Hypothalamus (tissue), 51 donors: ENCODE measurements around the gene NLRP9.

Source experiments
- DNase-seq, 51 donors: peaks; one replicate each; lab custom pipeline; 2025; lab: John Stamatoyannopoulos, UW

The NLRP9 gene

GRCh38 chr19:55704494-55705245 lies 33.5 kb downstream of the NLRP9 start:
- DNase-seq, result no peak

GRCh38 chr19:55703790-55704215 lies 34.4 kb downstream of the NLRP9 start:
- peak in 20 of 51 donors; percentile 0 to 59 (median 8) for DNase-seq

- DNase-seq, result no peak
These were observed 36.0 kb downstream of the NLRP9 start for GRCh38 chr19:55702131-55702627.

DNA sequence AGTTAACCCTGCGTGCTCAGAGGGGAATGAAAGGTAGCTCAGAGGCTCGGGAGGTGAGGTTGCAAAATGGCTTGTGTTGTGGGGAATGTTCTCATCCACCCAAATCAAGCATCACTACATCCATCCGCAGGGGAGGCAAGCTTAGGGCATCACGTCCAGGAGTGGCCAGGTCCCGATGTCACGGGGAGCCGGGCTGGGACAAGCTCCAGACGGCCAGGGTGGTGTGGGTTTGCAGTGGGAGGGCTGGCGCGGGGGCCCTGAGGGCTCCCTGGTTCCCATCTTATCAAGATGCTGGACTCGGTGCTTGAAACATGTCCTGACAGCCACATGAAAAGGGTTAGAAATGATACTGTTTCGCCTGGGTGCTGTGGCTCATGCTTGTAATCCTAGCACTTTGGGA lies 37.4 kb downstream of the NLRP9 start:
- no peak for DNase-seq

DNA sequence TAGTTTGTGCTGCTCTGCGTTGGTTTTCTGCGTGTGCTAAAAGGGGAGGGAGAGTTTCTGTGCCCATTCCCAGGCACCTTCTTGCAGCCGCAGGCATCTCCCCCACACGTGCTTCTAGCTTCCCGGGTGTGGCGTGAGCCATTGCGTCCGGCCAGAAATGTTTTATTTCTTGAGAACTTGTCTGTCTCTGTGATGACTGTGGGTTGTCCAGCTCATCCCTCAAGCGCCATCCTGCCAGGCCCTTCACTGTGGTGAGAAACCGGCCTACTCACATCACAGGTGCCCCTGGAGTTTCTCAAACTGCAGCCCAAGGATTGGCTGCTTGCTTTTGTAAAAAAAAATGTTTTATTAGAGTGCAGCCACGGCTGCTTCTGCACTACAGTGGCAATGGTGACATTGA lies 39.0 kb downstream of the NLRP9 start:
- no peak for DNase-seq

- DNase-seq, result no peak
These were observed 39.9 kb downstream of the NLRP9 start for GRCh38 chr19:55698256-55698655.

DNA sequence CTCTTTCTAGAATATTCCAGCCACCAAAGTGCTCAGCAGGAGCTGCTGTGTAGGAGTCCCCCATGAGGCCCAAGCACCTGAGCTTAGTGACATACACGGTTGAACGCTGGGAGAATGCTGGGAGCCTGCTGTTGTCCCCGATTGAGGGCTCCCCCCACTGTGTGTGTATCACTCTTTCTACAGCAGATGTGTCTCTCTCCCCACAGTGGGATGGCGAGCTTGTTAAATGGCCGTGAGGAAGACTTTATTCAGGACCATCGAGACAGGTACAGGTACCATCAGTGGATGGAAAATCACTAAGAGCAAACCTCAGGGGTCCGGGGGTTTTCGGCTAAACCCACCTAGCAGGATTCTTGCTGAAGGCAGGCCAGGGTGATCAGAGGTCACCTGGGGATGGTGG lies 40.5 kb downstream of the NLRP9 start:
- no peak for DNase-seq

GRCh38 chr19:55697069-55697440 lies 41.1 kb downstream of the NLRP9 start:
- DNase-seq, result no peak

DNA sequence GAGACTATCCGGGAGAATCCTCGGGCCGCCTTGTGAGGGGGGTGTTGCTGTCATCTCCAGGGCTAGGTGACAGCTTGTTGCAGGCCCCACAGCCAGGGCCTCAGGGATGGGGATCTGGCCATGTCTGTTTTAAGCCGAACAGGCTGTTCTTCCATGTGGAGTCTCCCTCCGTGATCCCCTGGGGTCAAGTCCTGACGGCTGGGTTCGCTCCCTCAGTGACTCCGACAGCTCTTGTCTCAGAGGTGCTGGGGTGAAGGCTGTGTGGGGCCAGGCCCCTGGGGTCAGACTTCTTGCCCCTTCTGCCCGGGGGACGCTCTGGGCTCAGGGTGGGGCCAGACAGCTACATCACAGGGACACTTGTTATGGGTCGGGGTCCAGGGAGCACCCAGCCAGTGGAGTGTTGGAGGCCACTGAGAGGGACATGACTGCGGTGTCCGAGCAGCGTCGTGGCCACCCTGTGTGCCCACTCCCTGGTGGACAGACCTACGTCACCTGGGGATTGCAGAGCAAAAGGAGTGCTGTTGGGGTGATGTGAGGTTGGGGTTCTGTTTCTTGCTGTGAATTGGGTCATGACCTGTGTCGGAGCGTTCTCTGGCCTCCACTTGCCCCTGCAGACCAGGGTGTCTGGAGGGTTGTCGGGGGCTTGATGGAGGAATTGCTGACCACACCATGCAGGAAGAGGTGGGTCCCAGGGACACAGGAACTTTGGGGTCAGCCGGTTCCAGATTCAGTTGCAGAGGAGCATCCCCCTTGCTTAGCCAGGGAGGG lies 41.7 kb downstream of the NLRP9 start:
- no peak for DNase-seq

DNA sequence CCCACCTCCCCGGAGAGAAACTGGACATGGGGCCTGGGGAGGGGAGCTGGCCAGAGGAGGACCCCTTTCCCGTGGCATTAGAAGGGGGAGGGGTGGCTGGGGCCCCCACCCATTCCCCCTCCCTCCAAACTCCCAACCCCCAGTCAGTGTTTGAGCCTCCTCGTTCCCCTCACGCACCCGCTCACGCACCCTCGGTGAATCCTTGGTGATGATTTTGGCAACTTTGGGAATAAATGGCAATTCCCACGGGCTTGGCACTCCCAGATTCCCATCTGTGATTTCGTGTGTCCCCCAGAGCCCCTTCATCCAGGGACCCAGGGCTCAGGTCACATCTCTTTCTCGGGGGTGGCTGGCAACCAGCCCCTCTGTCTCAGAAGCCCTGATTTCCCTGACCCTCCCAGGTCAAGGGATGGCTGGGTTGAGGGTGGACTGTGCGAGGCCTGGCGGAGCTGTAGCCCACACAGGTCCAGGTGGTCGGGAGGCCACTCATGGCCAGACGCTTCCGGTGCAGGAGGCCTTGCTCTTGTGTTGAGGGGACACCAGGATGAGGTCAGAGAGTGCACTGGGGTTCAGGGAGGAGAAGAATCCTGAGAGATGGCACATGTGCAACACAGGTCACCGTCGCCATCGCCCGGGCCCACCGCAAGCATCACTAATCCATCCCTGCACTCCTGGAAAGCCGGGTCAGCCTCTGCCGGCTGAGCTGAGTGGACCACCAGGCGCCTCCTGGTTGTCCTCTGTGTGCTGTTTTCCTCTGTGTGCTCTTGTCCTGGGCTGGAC lies 42.5 kb downstream of the NLRP9 start:
- DNase-seq, result no peak

DNA sequence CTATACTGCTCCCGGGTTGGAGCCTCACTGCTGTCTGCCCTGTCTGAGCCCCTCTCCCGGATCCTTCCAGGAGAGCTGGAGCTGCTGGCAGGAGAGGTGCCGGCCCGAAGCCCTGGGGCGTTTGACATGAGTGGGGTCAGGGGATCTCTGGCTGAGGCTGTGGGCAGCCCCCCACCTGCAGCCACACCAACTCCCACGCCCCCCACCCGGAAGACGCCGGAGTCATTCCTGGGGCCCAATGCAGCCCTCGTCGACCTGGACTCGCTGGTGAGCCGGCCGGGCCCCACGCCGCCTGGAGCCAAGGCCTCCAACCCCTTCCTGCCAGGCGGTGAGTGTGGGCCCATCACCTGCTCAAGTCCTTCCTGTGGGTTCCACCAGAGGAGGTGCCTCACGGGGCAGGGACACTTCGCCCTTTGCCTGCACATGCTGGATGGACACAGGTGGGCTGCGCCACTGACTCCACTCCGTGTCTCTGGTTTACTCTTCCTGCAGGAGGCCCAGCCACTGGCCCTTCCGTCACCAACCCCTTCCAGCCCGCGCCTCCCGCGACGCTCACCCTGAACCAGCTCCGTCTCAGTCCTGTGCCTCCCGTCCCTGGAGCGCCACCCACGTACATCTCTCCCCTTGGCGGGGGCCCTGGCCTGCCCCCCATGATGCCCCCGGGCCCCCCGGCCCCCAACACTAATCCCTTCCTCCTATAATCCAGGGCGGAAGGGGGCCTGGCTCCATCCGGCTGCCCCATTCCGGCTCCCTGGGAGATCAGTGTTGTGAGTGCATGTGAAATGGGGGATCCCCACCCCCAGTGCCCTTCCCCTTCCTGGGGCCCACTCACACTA lies 43.3 kb downstream of the NLRP9 start:
- DNase-seq, result no peak

DNA sequence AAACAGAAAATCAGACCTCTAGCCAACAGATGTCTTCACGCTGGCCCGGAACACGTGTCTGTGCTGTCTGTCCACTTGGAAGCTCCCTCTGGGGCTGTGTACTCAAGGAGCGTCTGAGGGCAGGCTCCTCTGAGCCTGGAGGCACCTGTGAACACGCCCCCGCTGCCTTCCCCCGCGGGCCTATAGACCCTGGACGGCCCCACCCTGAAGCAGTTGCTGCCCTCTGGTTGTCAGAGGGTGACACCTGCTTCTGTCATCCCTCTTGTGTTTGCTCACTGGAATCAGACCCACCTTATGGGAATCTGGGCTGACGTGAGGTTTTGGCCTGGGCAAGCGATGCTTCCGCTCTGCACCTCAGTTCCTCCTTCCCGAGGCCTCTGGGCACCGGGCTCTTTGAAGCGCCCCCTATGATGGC lies 44.0 kb downstream of the NLRP9 start:
- DNase-seq, result no peak

GRCh38 chr19:55693336-55693974 lies 44.7 kb downstream of the NLRP9 start:
- no peak for DNase-seq

- no peak for DNase-seq
These were observed 45.5 kb downstream of the NLRP9 start for GRCh38 chr19:55692681-55693081.

DNA sequence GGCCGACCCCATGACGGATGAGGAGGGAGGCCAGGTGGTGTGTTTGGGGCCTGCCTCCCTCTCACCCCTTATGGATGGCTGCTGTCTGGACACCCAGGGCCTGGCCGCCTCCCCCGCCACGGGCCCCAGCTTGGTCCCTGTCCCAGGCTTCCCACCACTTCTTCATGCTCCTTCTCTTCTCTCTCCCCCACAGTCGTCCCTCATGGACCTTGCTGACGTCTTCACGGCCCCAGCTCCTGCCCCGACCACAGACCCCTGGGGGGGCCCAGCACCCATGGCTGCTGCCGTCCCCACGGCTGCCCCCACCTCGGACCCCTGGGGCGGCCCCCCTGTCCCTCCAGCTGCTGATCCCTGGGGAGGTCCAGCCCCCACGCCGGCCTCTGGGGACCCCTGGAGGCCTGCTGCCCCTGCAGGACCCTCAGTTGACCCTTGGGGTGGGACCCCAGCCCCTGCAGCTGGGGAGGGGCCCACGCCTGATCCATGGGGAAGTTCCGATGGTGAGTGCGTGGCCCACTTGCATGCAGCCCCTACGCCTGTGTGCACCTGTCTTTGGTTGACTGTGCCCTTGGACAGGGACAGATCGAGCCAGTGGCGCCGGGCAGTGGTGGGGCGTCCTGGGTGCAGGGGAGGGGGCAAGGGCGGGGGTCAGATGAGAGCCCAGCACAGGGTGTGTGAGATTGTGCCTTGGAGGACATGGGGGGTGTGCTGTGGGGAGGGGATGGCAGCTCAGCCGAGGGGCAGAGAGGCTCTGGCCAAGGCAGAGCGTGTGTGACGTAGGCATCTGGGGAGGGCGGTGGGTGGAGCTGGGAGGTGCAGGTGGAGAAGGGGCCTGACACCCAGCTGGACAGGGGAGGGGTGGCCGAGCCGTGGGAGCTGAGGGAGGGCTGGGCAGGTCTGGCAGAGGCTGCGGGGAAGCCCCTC lies 46.4 kb downstream of the NLRP9 start:
- no peak for DNase-seq

GRCh38 chr19:55690769-55691545 lies 47.2 kb downstream of the NLRP9 start:
- DNase-seq, result no peak

DNA sequence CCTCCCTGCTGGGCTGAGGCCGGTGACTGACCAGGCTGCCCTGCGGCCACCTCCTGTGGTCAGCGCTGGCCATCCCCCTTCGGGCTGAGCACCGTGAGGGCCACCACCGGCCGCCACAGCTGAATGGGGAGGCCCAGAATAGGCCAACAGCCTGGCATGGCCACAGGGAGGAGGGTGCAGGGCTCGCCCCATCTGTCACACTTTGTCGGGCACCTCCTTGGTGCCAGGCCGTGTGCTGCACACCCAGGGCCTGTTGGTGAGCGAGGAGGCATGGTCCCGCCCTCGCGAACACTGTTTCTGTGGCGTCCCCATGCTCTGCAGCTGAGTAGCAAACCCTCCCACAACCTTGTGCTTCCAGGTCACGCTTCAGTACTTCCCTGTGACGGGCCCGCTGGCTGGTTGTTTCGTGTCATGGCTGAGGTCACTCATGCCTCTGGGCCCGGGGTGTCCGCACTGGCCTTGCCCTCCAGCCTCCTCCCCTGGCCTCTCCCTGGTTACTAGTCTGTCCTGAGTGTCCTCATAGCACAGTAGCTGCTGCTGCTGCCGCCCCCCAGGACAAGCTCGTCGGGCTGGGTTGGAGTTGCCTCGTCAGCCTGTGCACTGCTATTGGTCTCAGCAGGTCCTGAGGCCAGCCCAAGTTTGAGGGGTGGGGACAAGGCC lies 48.0 kb downstream of the NLRP9 start:
- DNase-seq, result no peak
